Lower leg skin (tissue), 3 donors: ENCODE results near the gene NRIP3.

Experiments
- POLR2A ChIP-seq, 2 donors: fragments of 450-650 bp; IDR thresholded peaks; one replicate each; pipeline ENCODE4 v1.6.1; 2016 to 2017; ENCODE audit warnings: antibody characterized with exemption in 2 of 2, mild to moderate bottlenecking in 1 of 2, moderate library complexity in 1 of 2
- TF ChIP-seq, protein P1 (sequence below), 3 donors: fragments of 450-650 bp; IDR thresholded peaks; one replicate each; pipeline ENCODE4 v1.5.1; 2016; ENCODE audit warnings: antibody characterized with exemption in 3 of 3, mild to moderate bottlenecking in 3 of 3, moderate library complexity in 2 of 3

DNA sequence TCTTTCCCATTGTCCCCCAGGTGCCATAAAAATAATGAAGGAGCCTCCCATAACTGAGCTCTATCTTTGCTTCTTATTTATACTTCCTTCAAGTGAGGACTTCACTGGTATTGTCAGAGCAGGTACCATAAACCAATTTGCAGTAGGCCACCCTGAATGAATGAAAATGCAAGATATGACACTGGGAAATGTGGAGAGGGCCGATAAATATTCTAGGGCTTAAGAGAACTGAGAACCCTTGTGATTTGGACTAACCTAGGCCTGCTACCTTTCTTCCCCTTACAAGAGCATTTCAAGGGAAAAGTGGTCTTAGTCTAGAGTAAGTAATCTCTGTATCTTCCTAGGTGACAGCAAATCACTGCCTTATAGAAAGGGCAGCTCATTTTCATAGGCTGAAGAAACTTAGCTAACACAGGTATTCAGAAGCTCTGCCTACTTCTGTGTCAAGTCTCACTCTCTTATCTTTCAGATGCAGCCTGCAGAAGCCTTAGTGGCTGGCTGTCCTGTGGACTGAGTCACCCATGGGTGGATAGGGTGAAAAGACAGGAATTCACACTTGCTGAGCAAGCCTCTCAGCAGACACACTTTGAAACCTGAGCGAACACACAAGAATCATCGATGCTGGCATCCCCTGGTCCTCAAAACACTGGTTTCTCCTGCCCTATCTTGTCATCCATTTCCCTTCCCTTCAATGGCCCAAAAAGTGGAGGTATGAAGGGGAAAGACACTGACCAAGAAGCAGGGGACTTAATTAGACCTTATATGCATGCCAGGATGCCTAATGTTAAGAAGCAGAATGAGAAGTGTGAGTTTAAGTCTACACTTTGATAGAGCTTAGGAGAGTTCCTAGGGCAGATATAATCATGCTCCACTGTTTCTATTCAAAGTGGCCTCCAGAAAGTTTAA, 15.2 kb downstream of the NRIP3 start:
- TF ChIP-seq, protein P1, sequence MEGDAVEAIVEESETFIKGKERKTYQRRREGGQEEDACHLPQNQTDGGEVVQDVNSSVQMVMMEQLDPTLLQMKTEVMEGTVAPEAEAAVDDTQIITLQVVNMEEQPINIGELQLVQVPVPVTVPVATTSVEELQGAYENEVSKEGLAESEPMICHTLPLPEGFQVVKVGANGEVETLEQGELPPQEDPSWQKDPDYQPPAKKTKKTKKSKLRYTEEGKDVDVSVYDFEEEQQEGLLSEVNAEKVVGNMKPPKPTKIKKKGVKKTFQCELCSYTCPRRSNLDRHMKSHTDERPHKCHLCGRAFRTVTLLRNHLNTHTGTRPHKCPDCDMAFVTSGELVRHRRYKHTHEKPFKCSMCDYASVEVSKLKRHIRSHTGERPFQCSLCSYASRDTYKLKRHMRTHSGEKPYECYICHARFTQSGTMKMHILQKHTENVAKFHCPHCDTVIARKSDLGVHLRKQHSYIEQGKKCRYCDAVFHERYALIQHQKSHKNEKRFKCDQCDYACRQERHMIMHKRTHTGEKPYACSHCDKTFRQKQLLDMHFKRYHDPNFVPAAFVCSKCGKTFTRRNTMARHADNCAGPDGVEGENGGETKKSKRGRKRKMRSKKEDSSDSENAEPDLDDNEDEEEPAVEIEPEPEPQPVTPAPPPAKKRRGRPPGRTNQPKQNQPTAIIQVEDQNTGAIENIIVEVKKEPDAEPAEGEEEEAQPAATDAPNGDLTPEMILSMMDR (IDR thresholded peaks at IDR 0.05): no peak
- no peak for TF ChIP-seq POLR2A (IDR thresholded peaks at IDR 0.05)
